Measurements from ENCODE around the gene CANX. TPM values are rescaled to one million over a fixed set of nuclear protein-coding genes. Genes with fewer than 3 reads are reported as not detected.

Gene CANX
- polyA plus RNA-seq, 6 donors from 2014 or later: 170 to 216 (median 197) TPM

- Mint-ChIP-seq H3K4me3 (no peak overlapping the region), H3K9me3 (no peaks in the 10 kb centered on the region), H3K27ac (no peak overlapping the region), H3K36me3 (peaks cover 5 to 7% of the 10 kb centered on the region in 2 donors), H3K4me1 (peaks cover 34 to 57% (median 38%) of the 10 kb centered on the region in 3 donors), H3K27me3 (no peaks in the 10 kb centered on the region)
- ATAC-seq (ENCODE audit: low read depth in 2 of 2): no peak
- DNase-seq: no peak
Observed at GRCh38 chr5:179765400-179765799, 66.6 kb downstream of the CANX start.

- DNase-seq (no peak), ATAC-seq (ENCODE audit: low read depth in 2 of 2) (no peak)
- H3K36me3 Mint-ChIP-seq: peaks cover 7 to 10% of the 10 kb centered on the region in 2 donors
- no peaks in the 10 kb centered on the region for H3K27me3 Mint-ChIP-seq
- peak overlapping the region in 2 of 6 donors; percentile 15 to 24 for H3K27ac Mint-ChIP-seq
- H3K4me3 Mint-ChIP-seq: no peak overlapping the region
- H3K9me3 Mint-ChIP-seq: no peaks in the 10 kb centered on the region
- peaks cover 29 to 51% (median 35%) of the 10 kb centered on the region in 3 donors for H3K4me1 Mint-ChIP-seq
Observed at GRCh38 chr5:179766021-179766725, 67.4 kb downstream of the CANX start.

- peaks cover 25 to 45% (median 29%) of the 10 kb centered on the region in 3 donors for H3K4me1 Mint-ChIP-seq
- H3K27ac Mint-ChIP-seq: no peak overlapping the region
- H3K4me3 Mint-ChIP-seq: no peak overlapping the region
- no peaks in the 10 kb centered on the region for H3K9me3 Mint-ChIP-seq
- peaks cover 7 to 10% of the 10 kb centered on the region in 2 donors for H3K36me3 Mint-ChIP-seq
- no peak for DNase-seq
- ATAC-seq (ENCODE audit: low read depth in 2 of 2): no peak
- H3K27me3 Mint-ChIP-seq: no peaks in the 10 kb centered on the region
Observed at GRCh38 chr5:179766726-179767455, 68.1 kb downstream of the CANX start.

GRCh38 chr5:179767496-179768100 is 68.8 kb downstream of the CANX start:
- peaks cover 10 to 14% of the 10 kb centered on the region in 2 donors for H3K36me3 Mint-ChIP-seq
- no peak for ATAC-seq (ENCODE audit: low read depth in 2 of 2)
- H3K4me3 Mint-ChIP-seq: no peak overlapping the region
- no peaks in the 10 kb centered on the region for H3K27me3 Mint-ChIP-seq
- peak overlapping the region in 3 of 6 donors; percentile 15 to 33 (median 28) for H3K27ac Mint-ChIP-seq
- no peak for DNase-seq
- peaks cover 21 to 38% (median 25%) of the 10 kb centered on the region in 3 donors for H3K4me1 Mint-ChIP-seq
- no peaks in the 10 kb centered on the region for H3K9me3 Mint-ChIP-seq

- Mint-ChIP-seq H3K27ac (no peak overlapping the region), H3K4me3 (no peak overlapping the region), H3K36me3 (peaks cover 10 to 23% of the 10 kb centered on the region in 2 donors), H3K9me3 (peaks cover 0 to 2% (median 0%) of the 10 kb centered on the region in 7 donors), H3K27me3 (no peaks in the 10 kb centered on the region), H3K4me1 (peaks cover 18 to 29% (median 25%) of the 10 kb centered on the region in 3 donors)
- ATAC-seq (ENCODE audit: low read depth in 2 of 2) (no peak), DNase-seq (no peak)
Observed at GRCh38 chr5:179768326-179769085, 69.7 kb downstream of the CANX start.

- Mint-ChIP-seq H3K36me3 (peaks cover 10 to 28% of the 10 kb centered on the region in 2 donors), H3K27me3 (no peaks in the 10 kb centered on the region), H3K9me3 (peaks cover 0 to 2% (median 0%) of the 10 kb centered on the region in 7 donors), H3K27ac (peak overlapping the region in 1 of 6 donors; percentile 29), H3K4me3 (no peak overlapping the region), H3K4me1 (peaks cover 12 to 24% (median 18%) of the 10 kb centered on the region in 3 donors)
- DNase-seq: no peak
- no peak for ATAC-seq (ENCODE audit: low read depth in 2 of 2)
Observed at GRCh38 chr5:179769271-179769670, 70.5 kb downstream of the CANX start.

- Mint-ChIP-seq H3K27ac (peak overlapping the region in 1 of 6 donors; percentile 29), H3K4me1 (peaks cover 12 to 24% (median 18%) of the 10 kb centered on the region in 3 donors), H3K27me3 (no peaks in the 10 kb centered on the region), H3K36me3 (peaks cover 10 to 28% of the 10 kb centered on the region in 2 donors), H3K4me3 (no peak overlapping the region), H3K9me3 (peaks cover 0 to 2% (median 0%) of the 10 kb centered on the region in 7 donors)
- DNase-seq: no peak
- no peak for ATAC-seq (ENCODE audit: low read depth in 2 of 2)
Observed at GRCh38 chr5:179769796-179770195, 71.0 kb downstream of the CANX start.

- Mint-ChIP-seq H3K9me3 (peaks cover 0 to 2% (median 0%) of the 10 kb centered on the region in 7 donors), H3K4me1 (peaks cover 9 to 15% (median 14%) of the 10 kb centered on the region in 3 donors), H3K36me3 (peaks cover 8 to 28% of the 10 kb centered on the region in 2 donors), H3K27ac (peak overlapping the region in 2 of 6 donors; percentile 35 to 54), H3K27me3 (no peaks in the 10 kb centered on the region), H3K4me3 (no peak overlapping the region)
- ATAC-seq (ENCODE audit: low read depth in 2 of 2) (no peak), DNase-seq (no peak)
Observed at GRCh38 chr5:179771311-179771895, 72.6 kb downstream of the CANX start.

GRCh38 chr5:179772351-179772750 is 73.6 kb downstream of the CANX start:
- DNase-seq: no peak
- no peak for ATAC-seq (ENCODE audit: low read depth in 2 of 2)
- H3K4me3 Mint-ChIP-seq: no peak overlapping the region
- H3K9me3 Mint-ChIP-seq: peaks cover 0 to 2% (median 0%) of the 10 kb centered on the region in 7 donors
- H3K36me3 Mint-ChIP-seq: peaks cover 6 to 28% of the 10 kb centered on the region in 2 donors
- H3K27ac Mint-ChIP-seq: peak overlapping the region in 1 of 6 donors; percentile 17
- H3K27me3 Mint-ChIP-seq: no peaks in the 10 kb centered on the region
- H3K4me1 Mint-ChIP-seq: peaks cover 7 to 11% (median 9%) of the 10 kb centered on the region in 3 donors

GRCh38 chr5:179773686-179774040 is 74.9 kb downstream of the CANX start:
- Mint-ChIP-seq H3K4me1 (peaks cover 3 to 11% (median 6%) of the 10 kb centered on the region in 3 donors), H3K27ac (peak overlapping the region in 1 of 6 donors; percentile 69), H3K27me3 (no peaks in the 10 kb centered on the region), H3K9me3 (peaks cover 0 to 2% (median 0%) of the 10 kb centered on the region in 7 donors), H3K4me3 (no peak overlapping the region), H3K36me3 (peaks cover 11 to 38% of the 10 kb centered on the region in 2 donors)
- ATAC-seq (ENCODE audit: low read depth in 2 of 2): no peak
- no peak for DNase-seq

GRCh38 chr5:179774442-179774841 is 75.7 kb downstream of the CANX start:
- no peak overlapping the region for H3K27ac Mint-ChIP-seq

GRCh38 chr5:179776411-179776938 is 77.7 kb downstream of the CANX start:
- H3K27ac Mint-ChIP-seq: peak overlapping the region in 1 of 6 donors; percentile 41

More at GRCh38 chr5:179774442-179774841, 75.7 kb downstream of the CANX start:
- Mint-ChIP-seq H3K27me3 (no peaks in the 10 kb centered on the region), H3K36me3 (peaks cover 11 to 40% of the 10 kb centered on the region in 2 donors), H3K4me1 (peaks cover 0 to 11% (median 6%) of the 10 kb centered on the region in 3 donors), H3K9me3 (peaks cover 0 to 2% (median 0%) of the 10 kb centered on the region in 7 donors), H3K4me3 (no peak overlapping the region)
- no peak for DNase-seq
- no peak for ATAC-seq (ENCODE audit: low read depth in 2 of 2)

More at GRCh38 chr5:179776411-179776938, 77.7 kb downstream of the CANX start:
- Mint-ChIP-seq H3K9me3 (peaks cover 0 to 2% (median 0%) of the 10 kb centered on the region in 7 donors), H3K36me3 (peaks cover 11 to 37% of the 10 kb centered on the region in 2 donors), H3K4me3 (no peak overlapping the region), H3K27me3 (no peaks in the 10 kb centered on the region), H3K4me1 (peaks cover 0 to 11% (median 3%) of the 10 kb centered on the region in 3 donors)
- no peak for DNase-seq
- no peak for ATAC-seq (ENCODE audit: low read depth in 2 of 2)
